ENCODE data around the gene SIRT4.

GRCh38 chr12:120290609-120291305 is 11.4 kb upstream of the SIRT4 start:
- TF ChIP-seq CBX3 (IDR thresholded peaks at IDR 0.05; ENCODE audit: low read depth) (no peak), SP1 (IDR thresholded peaks at IDR 0.05; ENCODE audit: low read depth) (no peak), SIN3A (IDR thresholded peaks at IDR 0.05; ENCODE audit: low read depth) (no peak)

Data from HCT116 (cell line).